NCI-H524 treated with DMSO at 0.1 percent for 48 hours (cell line): Measurements from ENCODE around the gene COG5.
"Not testable (repeated sequence)": the region's sequence is repeated elsewhere in the genome, so short reads cannot be mapped to it uniquely, and the experiment has no call there.

Experiments
- DNase-seq: peaks from one replicate; lab custom pipeline; 2025; lab: John Stamatoyannopoulos, UW

The COG5 gene

GRCh38 chr7:107220806-107221205, 342.9 kb downstream of the COG5 start:
- DNase-seq = not testable (repeated sequence)

GRCh38 chr7:107220356-107220755, 343.4 kb downstream of the COG5 start:
- no peak for DNase-seq

GRCh38 chr7:107219563-107220244, 344.0 kb downstream of the COG5 start:
- DNase-seq = no peak

- no peak for DNase-seq
These were observed 349.8 kb downstream of the COG5 start for GRCh38 chr7:107213945-107214344.

- DNase-seq = no peak
These were observed 350.4 kb downstream of the COG5 start for GRCh38 chr7:107213193-107213788.

GRCh38 chr7:107212725-107213124, 351.0 kb downstream of the COG5 start:
- no peak for DNase-seq

GRCh38 chr7:107210400-107210799, 353.3 kb downstream of the COG5 start:
- no peak for DNase-seq

- DNase-seq = no peak
These were observed 354.2 kb downstream of the COG5 start for GRCh38 chr7:107209565-107209964.

GRCh38 chr7:107208563-107208962, 355.2 kb downstream of the COG5 start:
- no peak for DNase-seq

GRCh38 chr7:107208024-107208521, 355.6 kb downstream of the COG5 start:
- no peak for DNase-seq

GRCh38 chr7:107207459-107207858, 356.3 kb downstream of the COG5 start:
- no peak for DNase-seq

GRCh38 chr7:107206706-107207105, 357.0 kb downstream of the COG5 start:
- DNase-seq = no peak

GRCh38 chr7:107206136-107206535, 357.6 kb downstream of the COG5 start:
- no peak for DNase-seq

GRCh38 chr7:107203607-107204006, 360.1 kb downstream of the COG5 start:
- no peak for DNase-seq

- DNase-seq = peak; percentile 7
These were observed 361.8 kb downstream of the COG5 start for GRCh38 chr7:107201795-107202450.

GRCh38 chr7:107196834-107197610, 366.7 kb downstream of the COG5 start:
- no peak for DNase-seq

GRCh38 chr7:107194052-107194451, 369.7 kb downstream of the COG5 start:
- DNase-seq = no peak

- DNase-seq = no peak
These were observed 373.6 kb downstream of the COG5 start for GRCh38 chr7:107190090-107190489.

- no peak for DNase-seq
These were observed 375.9 kb downstream of the COG5 start for GRCh38 chr7:107187774-107188173.

GRCh38 chr7:107186240-107186639, 377.5 kb downstream of the COG5 start:
- DNase-seq = no peak

- DNase-seq = no peak
These were observed 378.0 kb downstream of the COG5 start for GRCh38 chr7:107185716-107186115.

- no peak for DNase-seq
These were observed 382.5 kb downstream of the COG5 start for GRCh38 chr7:107181172-107181571.
